Measurements from ENCODE around the gene MCOLN1. TPM values are rescaled to one million over a fixed set of nuclear protein-coding genes. Genes with fewer than 3 reads are reported as not detected.

MCOLN1 gene
- total and polyA plus RNA-seq, 3 experiments from 2014 or later: 11.6 to 19.6 (median 19.4) TPM

DNA sequence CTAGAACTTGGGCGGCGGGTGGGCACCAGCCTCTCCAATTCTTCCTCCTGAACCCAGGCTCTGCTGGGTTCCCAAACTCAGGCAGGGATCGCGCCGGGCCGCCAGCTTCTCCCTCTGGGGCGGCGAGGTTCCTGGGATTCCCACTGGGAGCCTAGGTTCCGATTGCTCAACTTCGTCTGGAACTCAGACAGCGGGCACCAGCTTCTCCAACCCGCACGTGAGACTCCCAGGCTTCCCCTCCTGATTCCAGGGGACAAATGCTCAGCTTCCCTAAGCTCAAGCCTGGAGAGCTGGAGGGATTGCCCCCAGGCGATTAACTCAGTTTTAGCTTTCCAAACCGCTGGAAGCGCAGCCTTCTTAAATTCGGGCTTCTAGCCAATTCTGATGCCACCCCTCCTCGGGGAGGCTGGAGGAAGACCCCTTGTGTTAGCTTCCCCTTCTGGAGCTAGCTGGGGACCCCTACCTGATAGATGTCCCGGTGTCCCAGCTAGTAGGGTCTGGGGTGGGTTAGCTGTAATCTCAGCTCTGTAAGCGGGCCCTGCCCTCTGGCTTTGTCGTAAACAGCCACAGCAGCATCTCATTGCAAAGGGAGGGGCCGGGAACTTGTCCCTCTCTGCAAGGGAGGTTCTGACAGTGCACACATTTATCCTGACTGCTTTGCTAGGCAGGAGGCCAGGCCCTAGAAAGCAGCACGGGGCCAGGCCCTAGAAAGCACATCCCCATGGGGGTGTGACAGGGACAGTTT lies 671 bp downstream of the MCOLN1 start:
- DNase-seq: no peak
- Mint-ChIP-seq H3K27ac (peak overlapping the region in 4 of 8 donors; percentile 22 to 88 (median 58)), H3K27me3 (peaks cover 0 to 6% of the 10 kb centered on the region in 2 donors), H3K36me3 (peaks cover 0 to 17% (median 0%) of the 10 kb centered on the region in 3 donors), H3K9me3 (no peaks in the 10 kb centered on the region), H3K4me1 (peaks cover 13 to 17% (median 14%) of the 10 kb centered on the region in 3 donors), H3K4me3 (peak overlapping the region; percentile 50 to 86 (median 70))
- POLR2A ChIA-PET: interaction anchor here (0.5 to 2.3 kb wide), 4 partner anchors 12 to 796 kb away, joined by 3 to 20 read pairs (median 4); partner anchors contain the start of genes PET100, PEX11G, PNPLA6 and XAB2
- Histone ChIP-seq H3K4me1 (ENCODE audit: insufficient read depth, low read length) (peaks cover 17% of the 10 kb centered on the region), H3K4me3 (ENCODE audit: low read length) (peak overlapping the region; percentile 33), H3K9me3 (ENCODE audit: low read length) (no peaks in the 10 kb centered on the region), H3K27ac (ENCODE audit: low read depth, low read length) (no peak overlapping the region), H3K27me3 (ENCODE audit: insufficient read depth, low read length, poor library complexity, severe bottlenecking) (no peaks in the 10 kb centered on the region), H3K36me3 (ENCODE audit: insufficient read depth, low read length) (no peaks in the 10 kb centered on the region)
- CTCF ChIA-PET: interaction anchor here (0.7 to 4.5 kb wide), 6 partner anchors 10 to 421 kb away, joined by 3 to 35 read pairs (median 4); partner anchors contain the start of genes PNPLA6, TIMM44 and TRAPPC5

DNA sequence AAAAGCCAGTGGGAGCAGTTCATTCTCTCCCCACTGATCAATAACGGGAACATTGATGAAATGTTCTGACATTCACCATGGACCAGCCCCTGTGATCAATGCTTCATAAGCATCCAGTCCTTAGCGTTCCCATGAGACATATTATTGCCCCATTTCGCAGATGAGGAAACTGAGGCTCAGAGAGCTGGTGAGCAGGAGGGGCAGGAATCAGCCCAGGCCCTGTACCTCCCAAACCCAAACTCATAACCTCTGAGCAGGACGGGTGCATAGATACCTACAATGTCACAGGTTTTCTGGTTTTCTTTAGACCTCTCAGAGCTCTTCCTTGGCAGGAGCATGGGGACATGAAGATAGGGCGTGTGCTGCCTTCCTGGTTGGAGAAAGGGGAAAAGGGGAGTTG lies 2.1 kb downstream of the MCOLN1 start:
- Mint-ChIP-seq H3K4me3 (peak overlapping the region in 3 of 7 donors; percentile 28 to 64 (median 44)), H3K27ac (peak overlapping the region in 1 of 8 donors; percentile 88), H3K4me1 (peaks cover 12 to 17% (median 14%) of the 10 kb centered on the region in 3 donors), H3K27me3 (peaks cover 0 to 2% of the 10 kb centered on the region in 2 donors), H3K36me3 (peaks cover 0 to 27% (median 0%) of the 10 kb centered on the region in 3 donors), H3K9me3 (no peaks in the 10 kb centered on the region)
- no peaks in the 10 kb centered on the region for H3K27me3 ChIP-seq (ENCODE audit: insufficient read depth, low read length, poor library complexity, severe bottlenecking)
- ChIA-PET CTCF (interaction anchor here (4.5 kb wide), 1 partner anchor 9 kb away, joined by 35 read pairs; the partner anchor contains the start of gene PNPLA6), POLR2A (interaction anchor here (0.5 kb wide), 1 partner anchor 18 kb away, joined by 9 read pairs; no protein-coding TSS in a partner anchor)
- no peak overlapping the region for H3K4me3 ChIP-seq (ENCODE audit: low read length)
- H3K4me1 ChIP-seq (ENCODE audit: insufficient read depth, low read length): peaks cover 17% of the 10 kb centered on the region
- no peak for DNase-seq
- no peak overlapping the region for H3K27ac ChIP-seq (ENCODE audit: low read depth, low read length)
- H3K9me3 ChIP-seq (ENCODE audit: low read length): no peaks in the 10 kb centered on the region
- no peaks in the 10 kb centered on the region for H3K36me3 ChIP-seq (ENCODE audit: insufficient read depth, low read length)

- H3K27ac ChIP-seq (ENCODE audit: low read depth, low read length): no peak overlapping the region
- POLR2A ChIA-PET: interaction anchor here (0.5 kb wide), 2 partner anchors 19 to 387 kb away, joined by 4 to 9 read pairs; no protein-coding TSS in a partner anchor
- H3K4me1 ChIP-seq (ENCODE audit: insufficient read depth, low read length): peaks cover 17% of the 10 kb centered on the region
- Mint-ChIP-seq H3K36me3 (peaks cover 0 to 30% (median 0%) of the 10 kb centered on the region in 3 donors), H3K27ac (peak overlapping the region in 1 of 8 donors; percentile 88), H3K9me3 (no peaks in the 10 kb centered on the region), H3K27me3 (peaks cover 0 to 2% of the 10 kb centered on the region in 2 donors), H3K4me1 (peaks cover 12 to 17% (median 14%) of the 10 kb centered on the region in 3 donors), H3K4me3 (no peak overlapping the region)
- CTCF ChIA-PET: no interaction called here
- no peaks in the 10 kb centered on the region for H3K9me3 ChIP-seq (ENCODE audit: low read length)
- no peaks in the 10 kb centered on the region for H3K36me3 ChIP-seq (ENCODE audit: insufficient read depth, low read length)
- no peaks in the 10 kb centered on the region for H3K27me3 ChIP-seq (ENCODE audit: insufficient read depth, low read length, poor library complexity, severe bottlenecking)
- DNase-seq: no peak
- no peak overlapping the region for H3K4me3 ChIP-seq (ENCODE audit: low read length)
Observed at GRCh38 chr19:7524992-7525739, 2.7 kb downstream of the MCOLN1 start.

- Histone ChIP-seq H3K4me1 (ENCODE audit: insufficient read depth, low read length) (peaks cover 17% of the 10 kb centered on the region), H3K27me3 (ENCODE audit: insufficient read depth, low read length, poor library complexity, severe bottlenecking) (no peaks in the 10 kb centered on the region), H3K36me3 (ENCODE audit: insufficient read depth, low read length) (no peaks in the 10 kb centered on the region), H3K4me3 (ENCODE audit: low read length) (no peak overlapping the region), H3K27ac (ENCODE audit: low read depth, low read length) (no peak overlapping the region), H3K9me3 (ENCODE audit: low read length) (no peaks in the 10 kb centered on the region)
- H3K27me3 Mint-ChIP-seq: peaks cover 0 to 2% of the 10 kb centered on the region in 2 donors
- H3K27ac Mint-ChIP-seq: no peak overlapping the region
- peak overlapping the region in 2 of 7 donors; percentile 36 to 51 for H3K4me3 Mint-ChIP-seq
- ChIA-PET POLR2A (interaction anchor here (0.5 kb wide), 1 partner anchor 388 kb away, joined by 4 read pairs; no protein-coding TSS in a partner anchor), CTCF (no interaction called here)
- peaks cover 0 to 33% (median 1%) of the 10 kb centered on the region in 3 donors for H3K36me3 Mint-ChIP-seq
- no peak for DNase-seq
- H3K4me1 Mint-ChIP-seq: peaks cover 12 to 17% (median 14%) of the 10 kb centered on the region in 3 donors
- H3K9me3 Mint-ChIP-seq: no peaks in the 10 kb centered on the region
Observed at GRCh38 chr19:7526059-7526929, 3.9 kb downstream of the MCOLN1 start.

DNA sequence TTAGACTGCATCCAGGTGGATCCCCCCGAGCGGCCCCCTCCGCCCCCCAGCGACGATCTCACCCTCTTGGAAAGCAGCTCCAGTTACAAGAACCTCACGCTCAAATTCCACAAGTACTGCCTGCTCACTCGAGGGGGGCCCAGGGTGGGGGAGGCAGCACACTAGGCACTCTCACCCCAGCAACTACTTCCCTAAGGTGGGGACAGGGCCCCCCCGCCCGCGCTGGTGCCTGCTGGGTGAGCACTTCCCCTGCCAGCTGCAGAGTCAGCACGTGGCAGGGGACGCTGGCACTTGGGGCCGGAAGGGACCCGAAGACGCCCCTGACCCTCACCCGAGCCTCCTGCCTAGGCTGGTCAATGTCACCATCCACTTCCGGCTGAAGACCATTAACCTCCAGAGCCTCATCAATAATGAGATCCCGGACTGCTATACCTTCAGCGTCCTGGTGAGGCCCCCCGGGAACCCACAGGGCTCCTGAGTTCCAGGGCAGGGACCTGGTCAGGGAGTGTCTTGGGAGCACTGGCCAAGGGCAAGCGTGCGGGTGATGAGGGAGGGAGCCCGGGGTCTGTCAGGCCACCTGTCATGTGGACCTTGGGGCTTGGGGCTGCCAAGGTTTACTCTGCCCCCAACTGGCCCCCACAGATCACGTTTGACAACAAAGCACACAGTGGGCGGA lies 5.2 kb downstream of the MCOLN1 start:
- Histone ChIP-seq H3K4me1 (ENCODE audit: insufficient read depth, low read length) (peaks cover 11% of the 10 kb centered on the region), H3K27me3 (ENCODE audit: insufficient read depth, low read length, poor library complexity, severe bottlenecking) (no peaks in the 10 kb centered on the region), H3K27ac (ENCODE audit: low read depth, low read length) (no peak overlapping the region), H3K9me3 (ENCODE audit: low read length) (no peaks in the 10 kb centered on the region), H3K36me3 (ENCODE audit: insufficient read depth, low read length) (no peaks in the 10 kb centered on the region), H3K4me3 (ENCODE audit: low read length) (no peak overlapping the region)
- peaks cover 4 to 10% (median 6%) of the 10 kb centered on the region in 3 donors for H3K4me1 Mint-ChIP-seq
- DNase-seq: no peak
- no peaks in the 10 kb centered on the region for H3K27me3 Mint-ChIP-seq
- CTCF ChIA-PET: no interaction called here
- POLR2A ChIA-PET: no interaction called here
- H3K9me3 Mint-ChIP-seq: no peaks in the 10 kb centered on the region
- no peak overlapping the region for H3K4me3 Mint-ChIP-seq
- H3K27ac Mint-ChIP-seq: no peak overlapping the region
- H3K36me3 Mint-ChIP-seq: peaks cover 0 to 33% (median 2%) of the 10 kb centered on the region in 3 donors

GRCh38 chr19:7528192-7528519 lies 5.7 kb downstream of the MCOLN1 start:
- Histone ChIP-seq H3K4me1 (ENCODE audit: insufficient read depth, low read length) (peaks cover 6% of the 10 kb centered on the region), H3K36me3 (ENCODE audit: insufficient read depth, low read length) (no peaks in the 10 kb centered on the region), H3K9me3 (ENCODE audit: low read length) (no peaks in the 10 kb centered on the region), H3K27ac (ENCODE audit: low read depth, low read length) (no peak overlapping the region), H3K27me3 (ENCODE audit: insufficient read depth, low read length, poor library complexity, severe bottlenecking) (no peaks in the 10 kb centered on the region), H3K4me3 (ENCODE audit: low read length) (no peak overlapping the region)
- CTCF ChIA-PET: no interaction called here
- Mint-ChIP-seq H3K4me1 (peaks cover 4 to 10% (median 5%) of the 10 kb centered on the region in 3 donors), H3K4me3 (no peak overlapping the region), H3K27me3 (no peaks in the 10 kb centered on the region), H3K36me3 (peaks cover 0 to 33% (median 2%) of the 10 kb centered on the region in 3 donors), H3K27ac (no peak overlapping the region), H3K9me3 (no peaks in the 10 kb centered on the region)
- no peak for DNase-seq
- POLR2A ChIA-PET: no interaction called here

GRCh38 chr19:7528522-7529245 lies 6.3 kb downstream of the MCOLN1 start:
- no peaks in the 10 kb centered on the region for H3K27me3 Mint-ChIP-seq
- H3K9me3 Mint-ChIP-seq: no peaks in the 10 kb centered on the region
- Histone ChIP-seq H3K36me3 (ENCODE audit: insufficient read depth, low read length) (no peaks in the 10 kb centered on the region), H3K9me3 (ENCODE audit: low read length) (no peaks in the 10 kb centered on the region), H3K27me3 (ENCODE audit: insufficient read depth, low read length, poor library complexity, severe bottlenecking) (no peaks in the 10 kb centered on the region), H3K4me3 (ENCODE audit: low read length) (no peak overlapping the region), H3K27ac (ENCODE audit: low read depth, low read length) (no peak overlapping the region), H3K4me1 (ENCODE audit: insufficient read depth, low read length) (peaks cover 6% of the 10 kb centered on the region)
- no peak for DNase-seq
- POLR2A ChIA-PET: no interaction called here
- peak overlapping the region in 1 of 7 donors; percentile 56 for H3K4me3 Mint-ChIP-seq
- H3K4me1 Mint-ChIP-seq: peaks cover 0 to 7% (median 1%) of the 10 kb centered on the region in 3 donors
- H3K36me3 Mint-ChIP-seq: peaks cover 0 to 33% (median 2%) of the 10 kb centered on the region in 3 donors
- CTCF ChIA-PET: no interaction called here
- H3K27ac Mint-ChIP-seq: no peak overlapping the region

Data from CD8-positive, alpha-beta memory T cell (primary cell).